ENCODE data around the gene TCEA2.

DNA sequence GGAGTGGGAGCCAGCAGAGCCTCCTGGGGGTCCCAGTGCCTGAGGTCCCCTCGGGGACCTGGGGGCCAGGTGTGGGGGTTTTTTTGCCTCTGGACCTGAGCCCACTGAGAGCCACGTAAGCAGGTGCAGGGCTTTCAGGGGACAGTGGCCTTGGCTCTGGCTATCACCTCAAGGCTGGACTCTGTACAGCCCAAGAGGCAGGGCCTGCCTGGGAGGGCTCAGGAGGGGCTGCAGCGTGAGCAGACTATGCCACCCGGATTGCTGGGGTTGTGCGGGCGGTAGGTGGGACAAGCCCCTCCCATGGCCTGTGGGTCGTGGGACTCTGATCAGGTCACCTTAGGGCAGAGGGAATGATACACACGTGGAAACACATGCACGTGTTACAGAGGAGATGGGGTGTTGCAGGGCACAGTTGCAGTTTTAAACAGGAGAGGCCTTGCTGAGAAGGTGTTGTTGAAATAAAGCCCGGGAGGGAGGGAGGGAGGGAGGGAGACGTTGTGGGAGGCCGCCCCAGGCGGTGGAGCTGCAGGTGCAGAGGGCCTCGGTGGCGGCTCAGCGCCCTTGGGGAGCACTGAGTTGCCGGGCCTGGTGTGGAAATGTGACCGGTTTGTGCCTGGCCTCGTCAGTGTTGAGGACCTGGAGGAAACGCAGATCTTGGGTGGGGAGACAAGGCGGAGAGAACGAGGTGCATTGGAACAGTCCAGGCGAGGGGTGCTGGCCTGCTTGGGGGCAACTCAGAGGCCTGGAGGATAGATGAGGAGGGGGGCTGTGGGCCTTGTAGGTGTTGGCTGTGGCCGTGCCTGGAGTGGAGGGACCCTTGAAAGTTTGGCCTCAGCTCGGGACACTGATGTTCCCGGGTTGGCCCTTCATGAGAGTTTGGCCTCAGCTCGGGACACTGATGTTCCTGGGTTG is 2.3 kb downstream of the TCEA2 start:
- TF ChIP-seq, protein P1, sequence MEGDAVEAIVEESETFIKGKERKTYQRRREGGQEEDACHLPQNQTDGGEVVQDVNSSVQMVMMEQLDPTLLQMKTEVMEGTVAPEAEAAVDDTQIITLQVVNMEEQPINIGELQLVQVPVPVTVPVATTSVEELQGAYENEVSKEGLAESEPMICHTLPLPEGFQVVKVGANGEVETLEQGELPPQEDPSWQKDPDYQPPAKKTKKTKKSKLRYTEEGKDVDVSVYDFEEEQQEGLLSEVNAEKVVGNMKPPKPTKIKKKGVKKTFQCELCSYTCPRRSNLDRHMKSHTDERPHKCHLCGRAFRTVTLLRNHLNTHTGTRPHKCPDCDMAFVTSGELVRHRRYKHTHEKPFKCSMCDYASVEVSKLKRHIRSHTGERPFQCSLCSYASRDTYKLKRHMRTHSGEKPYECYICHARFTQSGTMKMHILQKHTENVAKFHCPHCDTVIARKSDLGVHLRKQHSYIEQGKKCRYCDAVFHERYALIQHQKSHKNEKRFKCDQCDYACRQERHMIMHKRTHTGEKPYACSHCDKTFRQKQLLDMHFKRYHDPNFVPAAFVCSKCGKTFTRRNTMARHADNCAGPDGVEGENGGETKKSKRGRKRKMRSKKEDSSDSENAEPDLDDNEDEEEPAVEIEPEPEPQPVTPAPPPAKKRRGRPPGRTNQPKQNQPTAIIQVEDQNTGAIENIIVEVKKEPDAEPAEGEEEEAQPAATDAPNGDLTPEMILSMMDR (IDR thresholded peaks at IDR 0.05), result no peak
- TF ChIP-seq POLR2A (IDR thresholded peaks at IDR 0.05) (no peak), EP300 (IDR thresholded peaks at IDR 0.05) (no peak)

Measured in sigmoid colon (tissue), 4 donors.